ENCODE measurements around the gene SERPINA5. TPM values are rescaled to one million over a fixed set of nuclear protein-coding genes. Genes with fewer than 3 reads are reported as not detected.

SERPINA5 gene
- total RNA-seq, 1 donor from 2014 or later = 3.5 TPM

- H3K9ac ChIP-seq = no peak overlapping the region
- H3K4me2 ChIP-seq = no peak overlapping the region
- no peak for DNase-seq (ENCODE audit: low spot score)
- no peak overlapping the region for H3K4me3 ChIP-seq
- H3K27ac ChIP-seq = no peak overlapping the region
- H4K20me1 ChIP-seq (ENCODE audit: low read depth) = no peaks in the 10 kb centered on the region
- TF ChIP-seq CTCF (IDR thresholded peaks at IDR 0.05) (no peak), EZH2 (IDR thresholded peaks at IDR 0.05) (no peak), EZH2phosphoT487 (IDR thresholded peaks at IDR 0.05) (no peak)
- H3K79me2 ChIP-seq (ENCODE audit: low read depth) = no peaks in the 10 kb centered on the region
- no peaks in the 10 kb centered on the region for H3K9me3 ChIP-seq (ENCODE audit: low read depth)
- no peaks in the 10 kb centered on the region for H3K27me3 ChIP-seq
- peaks cover 20% of the 10 kb centered on the region for H3K4me1 Mint-ChIP-seq
- H3F3A ChIP-seq (ENCODE audit: low read depth) = no peaks in the 10 kb centered on the region
- H2AFZ ChIP-seq (replicated peaks) = no peak overlapping the region
- no peaks in the 10 kb centered on the region for H3K36me3 Mint-ChIP-seq
- H3K4me3 Mint-ChIP-seq = no peak overlapping the region
- H3K27ac Mint-ChIP-seq = no peak overlapping the region
- no peaks in the 10 kb centered on the region for H3K9me3 Mint-ChIP-seq
- H3K36me3 ChIP-seq = no peaks in the 10 kb centered on the region
- peaks cover 5% of the 10 kb centered on the region for H3K27me3 Mint-ChIP-seq (ENCODE audit: insufficient read depth, low read depth)
- no peaks in the 10 kb centered on the region for H3K4me1 ChIP-seq
Observed at GRCh38 chr14:94570002-94570400, 11.2 kb upstream of the SERPINA5 start.

GRCh38 chr14:94570440-94570839 lies 10.8 kb upstream of the SERPINA5 start:
- Histone ChIP-seq H3K79me2 (ENCODE audit: low read depth) (no peaks in the 10 kb centered on the region), H3F3A (ENCODE audit: low read depth) (no peaks in the 10 kb centered on the region), H3K27me3 (no peaks in the 10 kb centered on the region), H3K36me3 (no peaks in the 10 kb centered on the region), H3K27ac (no peak overlapping the region), H2AFZ (replicated peaks) (no peak overlapping the region), H3K4me2 (no peak overlapping the region), H4K20me1 (ENCODE audit: low read depth) (no peaks in the 10 kb centered on the region), H3K4me1 (no peaks in the 10 kb centered on the region), H3K4me3 (no peak overlapping the region), H3K9me3 (ENCODE audit: low read depth) (no peaks in the 10 kb centered on the region), H3K9ac (no peak overlapping the region)
- DNase-seq (ENCODE audit: low spot score) = no peak
- Mint-ChIP-seq H3K36me3 (no peaks in the 10 kb centered on the region), H3K4me3 (no peak overlapping the region), H3K27me3 (ENCODE audit: insufficient read depth, low read depth) (peaks cover 5% of the 10 kb centered on the region), H3K27ac (no peak overlapping the region), H3K9me3 (no peaks in the 10 kb centered on the region), H3K4me1 (peaks cover 20% of the 10 kb centered on the region)
- TF ChIP-seq EZH2phosphoT487 (IDR thresholded peaks at IDR 0.05) (no peak), EZH2 (IDR thresholded peaks at IDR 0.05) (no peak), CTCF (IDR thresholded peaks at IDR 0.05) (no peak)

GRCh38 chr14:94571395-94571794 lies 9.8 kb upstream of the SERPINA5 start:
- H3K27me3 Mint-ChIP-seq (ENCODE audit: insufficient read depth, low read depth) = peaks cover 5% of the 10 kb centered on the region
- TF ChIP-seq EZH2 (IDR thresholded peaks at IDR 0.05) (no peak), EZH2phosphoT487 (IDR thresholded peaks at IDR 0.05) (no peak), CTCF (IDR thresholded peaks at IDR 0.05) (no peak)
- H3K27ac ChIP-seq = no peak overlapping the region
- H3K4me1 ChIP-seq = no peaks in the 10 kb centered on the region
- no peak for DNase-seq (ENCODE audit: low spot score)
- no peak overlapping the region for H3K4me3 Mint-ChIP-seq
- no peaks in the 10 kb centered on the region for H3F3A ChIP-seq (ENCODE audit: low read depth)
- H3K27ac Mint-ChIP-seq = no peak overlapping the region
- no peak overlapping the region for H3K9ac ChIP-seq
- H3K4me3 ChIP-seq = no peak overlapping the region
- no peaks in the 10 kb centered on the region for H4K20me1 ChIP-seq (ENCODE audit: low read depth)
- no peaks in the 10 kb centered on the region for H3K27me3 ChIP-seq
- H3K4me2 ChIP-seq = no peak overlapping the region
- no peaks in the 10 kb centered on the region for H3K9me3 ChIP-seq (ENCODE audit: low read depth)
- H3K79me2 ChIP-seq (ENCODE audit: low read depth) = no peaks in the 10 kb centered on the region
- H3K36me3 Mint-ChIP-seq = no peaks in the 10 kb centered on the region
- no peak overlapping the region for H2AFZ ChIP-seq (replicated peaks)
- peaks cover 20% of the 10 kb centered on the region for H3K4me1 Mint-ChIP-seq
- no peaks in the 10 kb centered on the region for H3K9me3 Mint-ChIP-seq
- H3K36me3 ChIP-seq = no peaks in the 10 kb centered on the region
